Non-pigmented ciliary epithelial cell (primary cell): Measurements from ENCODE around the gene TIMM8B.
"Not testable (repeated sequence)": the region's sequence is repeated elsewhere in the genome, so short reads cannot be mapped to it uniquely, and the experiment has no call there.

Source experiments
- DNase-seq: peaks from one replicate; pipeline ENCODE4 v3.0.0-alpha.2; 2010; ENCODE audit warnings: low read depth

Gene TIMM8B

GRCh38 chr11:112086422-112087191, at the start of gene TIMM8B, which contains the start of gene SDHD:
TSS of gene TIMM8B (minus strand) at chr11:112086756. CDS start at chr11:112086723, 33 bp downstream.
TSS of gene SDHD (plus strand) at chr11:112086873. CDS start at chr11:112086908, 35 bp downstream.
- peak; percentile 87 for DNase-seq

GRCh38 chr11:112134473-112134872, 47.9 kb upstream of the TIMM8B start:
- no peak for DNase-seq

DNA sequence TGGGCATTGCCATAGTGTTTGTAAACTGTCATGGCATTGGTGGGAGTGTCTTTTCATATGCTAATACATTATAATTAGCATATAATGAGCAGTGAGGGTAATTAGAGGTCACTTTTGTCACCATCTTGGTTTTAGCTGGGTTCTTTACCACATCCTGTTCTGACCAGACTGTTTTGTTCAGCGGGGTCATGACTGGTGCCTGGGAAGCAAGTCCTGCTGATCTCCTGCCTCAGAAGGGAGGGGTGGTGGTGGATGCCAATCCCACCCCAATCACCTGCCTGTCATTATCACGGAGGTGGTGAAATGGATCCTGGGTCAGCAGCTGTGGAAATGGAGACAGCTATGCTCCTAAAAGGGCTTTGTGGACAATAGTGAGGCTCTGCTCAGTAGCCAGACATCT, 46.2 kb upstream of the TIMM8B start:
- no peak for DNase-seq

DNA sequence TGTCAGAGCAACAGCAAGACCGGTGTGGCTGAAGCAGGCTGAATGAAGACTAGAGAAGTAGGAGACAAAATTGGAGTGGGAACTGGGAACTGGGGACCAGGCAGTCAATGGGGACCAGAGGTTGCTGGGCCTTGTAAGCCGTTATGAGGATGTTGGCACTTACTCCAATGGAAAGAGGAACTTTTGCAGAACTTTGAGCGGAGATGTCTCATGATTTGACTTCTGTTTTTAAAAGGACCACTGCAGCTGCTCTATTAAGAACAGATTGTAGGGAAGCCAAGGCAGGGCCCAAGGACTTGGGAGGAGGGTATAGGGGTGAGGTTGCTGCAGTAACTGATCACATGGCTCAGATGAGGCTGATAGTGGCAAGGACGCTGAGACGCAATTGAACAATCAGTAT, 43.1 kb upstream of the TIMM8B start:
- DNase-seq = no peak

DNA sequence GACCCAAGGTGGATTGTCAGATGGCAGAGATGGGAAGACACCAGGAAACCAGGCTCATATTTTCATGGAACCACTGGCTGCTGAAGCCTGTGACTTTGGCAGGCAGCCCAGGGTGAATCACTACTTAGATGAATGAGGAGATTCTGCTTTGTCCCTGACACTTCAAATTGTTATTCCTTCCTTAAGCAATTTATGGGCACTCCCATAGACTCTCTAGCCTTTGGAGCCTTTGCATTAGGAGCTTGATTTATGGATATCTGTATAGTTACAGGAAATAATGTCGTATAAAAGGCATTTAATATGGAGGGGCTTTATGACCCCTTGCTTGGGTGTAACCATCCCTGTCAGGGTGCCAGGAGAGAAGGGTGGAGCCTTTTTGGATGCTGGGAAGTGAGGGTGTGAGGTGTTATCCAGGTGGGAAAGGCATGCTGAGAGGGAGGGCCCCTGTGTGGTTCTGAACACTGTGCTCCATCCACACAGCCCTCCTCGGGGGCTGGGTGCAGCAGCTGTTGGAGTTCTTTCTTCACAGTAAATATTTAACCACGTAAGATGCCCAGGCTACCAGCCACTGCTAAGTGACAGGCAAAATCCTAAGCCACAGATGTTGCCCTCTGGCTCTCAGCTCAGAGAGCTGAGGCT, 42.0 kb upstream of the TIMM8B start:
- peak; percentile 30 for DNase-seq

GRCh38 chr11:112127056-112127455, 40.5 kb upstream of the TIMM8B start:
- no peak for DNase-seq

DNA sequence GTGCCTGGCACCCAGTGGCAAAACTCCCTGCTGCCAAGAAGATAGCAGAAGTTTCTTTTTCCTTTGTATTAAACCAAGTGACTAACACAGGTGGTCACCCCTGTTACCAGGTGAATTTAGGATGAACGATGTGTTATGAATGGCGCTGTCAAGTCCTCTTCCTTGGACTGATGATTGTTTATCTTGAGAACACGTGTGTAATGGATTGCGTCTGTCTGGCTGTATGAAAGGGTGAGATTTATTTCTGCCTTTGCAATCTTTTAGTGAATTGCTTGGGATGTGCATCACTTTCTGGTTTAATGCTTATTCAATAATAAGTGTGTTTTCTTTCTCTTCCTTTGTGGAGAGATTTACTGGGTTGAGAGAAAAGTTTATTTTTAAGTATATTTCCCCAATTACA, 36.6 kb upstream of the TIMM8B start:
- no peak for DNase-seq

DNA sequence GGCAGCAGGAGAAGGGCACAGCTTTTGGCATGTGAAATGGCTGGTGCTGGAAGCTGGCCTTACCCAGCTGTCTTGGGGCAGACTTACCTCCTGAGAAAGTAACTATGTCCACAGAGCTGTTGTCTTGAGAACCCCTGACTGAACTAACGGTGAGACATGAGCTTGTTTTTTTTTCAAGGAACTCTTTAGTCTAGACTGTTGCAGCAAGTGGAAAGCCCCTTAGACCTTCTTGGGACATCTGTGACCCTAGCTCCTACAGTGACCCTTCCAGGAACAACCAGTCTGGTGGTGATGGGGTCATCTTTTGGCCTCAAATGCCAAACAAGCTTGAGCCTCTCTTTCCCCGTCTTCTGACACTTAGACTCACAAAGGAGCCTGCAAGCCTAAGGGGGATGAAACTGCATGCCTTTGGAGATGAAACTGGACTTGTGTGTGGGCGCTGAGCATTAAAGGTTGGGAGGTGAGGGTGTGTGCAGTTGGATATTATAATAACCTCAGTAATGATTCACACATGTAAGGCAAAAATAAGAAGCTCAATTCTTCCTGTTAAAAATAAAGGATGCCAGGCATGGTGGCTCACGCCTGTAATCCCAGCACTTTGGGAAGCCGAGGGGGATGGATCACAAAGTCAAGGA, 35.5 kb upstream of the TIMM8B start:
- DNase-seq = no peak

DNA sequence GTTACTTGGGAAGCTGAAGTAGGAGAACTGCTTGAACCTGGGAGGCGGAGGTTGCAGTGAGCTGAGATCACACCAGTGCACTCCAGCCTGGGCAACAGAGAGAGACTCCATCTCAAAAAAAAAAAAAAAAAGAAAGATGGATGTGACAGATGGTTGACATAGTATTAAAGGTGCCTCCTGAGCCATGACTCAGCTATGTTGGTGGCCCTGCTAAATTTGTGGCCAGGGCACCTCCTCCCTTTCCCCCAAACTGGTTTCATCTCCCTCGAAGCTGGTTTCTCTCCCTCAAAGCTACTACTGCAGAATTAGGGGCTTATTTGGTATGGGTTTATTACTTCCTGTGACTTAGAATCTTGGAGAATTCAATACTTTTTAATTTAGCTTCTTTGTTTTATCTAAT, 31.6 kb upstream of the TIMM8B start:
- DNase-seq = no peak

DNA sequence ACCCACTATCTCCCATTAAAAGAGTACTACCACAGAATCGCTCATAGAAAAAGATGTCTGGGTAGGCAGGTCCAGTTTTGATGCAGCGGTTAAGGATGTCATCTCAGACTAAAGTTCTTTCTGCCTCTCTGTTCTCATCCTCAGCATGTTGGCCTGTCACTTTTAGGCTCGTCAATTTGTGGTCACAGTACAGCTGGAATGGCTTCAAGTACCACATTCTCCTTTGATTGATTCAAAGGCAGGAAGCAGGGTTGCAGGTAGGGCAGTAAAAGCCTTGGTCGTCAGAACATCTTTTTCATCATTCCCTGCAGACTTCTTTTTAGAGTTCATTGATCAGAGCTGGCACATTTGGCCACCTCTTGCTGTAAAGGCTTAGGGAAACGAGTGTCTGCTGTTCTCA, 28.8 kb upstream of the TIMM8B start:
- DNase-seq = no peak

- DNase-seq = no peak
Measured at GRCh38 chr11:112114460-112114859, 27.9 kb upstream of the TIMM8B start.

GRCh38 chr11:112113539-112114457, 27.2 kb upstream of the TIMM8B start:
- no peak for DNase-seq

GRCh38 chr11:112106070-112106469, 19.5 kb upstream of the TIMM8B start:
- no peak for DNase-seq

DNA sequence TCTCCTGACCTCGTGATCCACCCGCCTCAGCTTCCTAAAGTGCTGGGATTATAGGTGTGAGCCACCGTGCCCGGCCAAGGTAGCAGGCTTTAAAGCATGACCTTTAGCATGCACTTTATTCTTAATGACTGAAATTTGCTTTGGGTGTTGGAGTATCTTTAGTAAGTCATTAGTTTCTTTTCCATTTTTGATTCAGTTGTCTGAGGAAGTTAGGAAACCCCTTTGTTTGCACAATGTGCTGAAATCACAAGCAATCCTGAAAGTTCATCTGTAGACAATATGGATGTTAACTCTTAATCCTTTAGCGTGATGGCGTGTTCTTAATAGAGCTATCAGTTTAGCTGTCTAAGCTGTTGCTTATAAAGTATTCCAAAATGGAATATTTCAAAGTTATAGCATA, 16.9 kb upstream of the TIMM8B start:
- no peak for DNase-seq

GRCh38 chr11:112100462-112100861, 13.9 kb upstream of the TIMM8B start:
- DNase-seq = no peak

DNA sequence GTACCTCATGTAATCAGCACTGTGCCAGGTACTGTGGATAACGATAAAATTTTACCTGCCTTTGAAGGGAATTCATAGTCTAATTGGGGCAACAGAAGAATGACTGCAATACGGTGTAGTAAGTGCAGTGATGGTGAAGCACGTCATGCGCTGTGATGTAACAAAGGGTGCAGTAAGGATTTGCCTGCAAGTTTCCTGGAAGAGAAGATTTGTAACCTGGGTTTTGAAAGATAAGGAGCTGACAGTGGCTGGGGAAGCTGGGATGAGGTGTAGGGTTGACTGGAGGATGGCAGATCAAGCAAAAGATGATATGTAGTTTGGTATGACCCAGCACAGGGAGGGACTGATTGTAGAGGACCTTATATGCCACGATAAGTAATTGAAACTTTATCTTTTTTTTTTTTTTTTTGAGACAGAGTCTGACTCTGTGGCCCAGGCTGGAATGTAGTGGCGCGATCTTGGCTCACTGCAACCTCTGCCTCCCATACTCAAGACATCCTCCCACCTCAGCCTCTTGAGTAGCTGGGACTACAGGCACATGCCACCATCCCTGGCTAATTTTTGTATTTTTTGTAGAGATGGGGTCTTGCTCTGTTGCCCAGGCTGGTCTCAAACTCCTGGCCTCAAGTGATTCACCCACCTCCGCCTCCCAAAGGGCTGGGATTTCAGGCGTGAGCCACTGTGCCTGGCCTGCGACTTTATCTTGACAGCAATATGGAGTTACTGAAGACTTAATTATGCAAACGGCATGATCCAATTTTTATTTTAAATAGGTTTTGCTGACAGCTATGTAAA, 11.4 kb upstream of the TIMM8B start:
- no peak for DNase-seq

- DNase-seq = no peak
Measured at GRCh38 chr11:112096194-112096593, 9.6 kb upstream of the TIMM8B start.

DNA sequence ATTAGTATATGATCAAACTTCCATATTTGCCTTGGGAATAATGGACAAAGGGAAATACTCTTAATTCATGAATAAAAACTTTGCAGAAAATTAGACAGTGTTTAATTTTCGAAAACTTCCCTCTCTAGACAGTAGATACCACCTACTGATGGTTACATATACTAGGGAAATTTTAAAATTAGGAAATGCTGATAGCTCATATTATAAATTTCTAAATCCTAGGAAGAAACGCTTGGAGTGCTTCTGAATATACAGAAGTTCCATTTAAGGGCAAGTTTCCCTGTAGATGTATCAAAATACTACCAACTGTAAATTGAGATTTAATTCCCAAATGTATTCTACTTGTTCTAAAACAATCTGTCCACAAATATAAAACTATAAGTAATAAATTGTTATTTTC, 8.7 kb upstream of the TIMM8B start:
- DNase-seq = not testable (repeated sequence)

DNA sequence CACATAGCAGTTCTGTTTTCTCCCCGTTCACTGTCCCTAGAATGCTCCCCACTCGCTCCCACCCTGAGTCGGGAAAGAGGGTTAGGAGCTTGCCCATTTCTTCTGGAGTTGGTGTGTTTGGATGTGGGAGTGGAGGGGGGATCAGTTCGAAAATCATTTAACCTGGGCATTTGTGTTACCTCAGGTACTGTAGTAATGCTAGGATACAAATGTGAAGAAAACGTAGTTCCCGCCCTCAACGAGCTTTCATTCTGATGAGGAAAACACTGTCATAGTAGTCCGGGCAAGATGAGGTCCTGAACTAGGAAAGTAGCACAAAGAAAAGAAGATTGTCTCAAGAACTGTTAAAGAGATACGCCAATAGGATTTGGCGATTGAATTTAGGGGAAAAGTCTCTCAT, 656 bp upstream of the TIMM8B start:
- no peak for DNase-seq

- no peak for DNase-seq
Measured at GRCh38 chr11:112085822-112086421, 634 bp downstream of the TIMM8B start.

DNA sequence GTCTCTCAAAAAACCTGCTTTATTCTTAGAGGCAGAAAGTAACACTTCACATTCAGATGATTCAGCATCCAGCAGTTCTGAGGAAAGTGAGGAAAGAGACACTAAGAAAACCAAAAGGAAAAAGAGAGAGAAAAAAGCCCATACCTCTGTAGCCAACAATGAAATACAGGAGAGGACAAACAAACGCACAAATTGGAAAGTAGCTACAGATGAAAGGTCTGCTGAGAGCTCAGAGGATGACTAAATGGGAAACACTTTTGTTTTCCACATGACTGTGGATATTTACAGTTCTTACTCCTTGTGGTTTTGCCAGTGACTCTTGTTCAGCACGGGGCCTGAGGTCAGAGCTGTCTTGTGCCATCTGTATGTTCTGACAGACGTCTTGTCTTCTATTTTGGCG, 3.8 kb downstream of the TIMM8B start:
- peak; percentile 56 for DNase-seq
